GM21515 (cell line): ENCODE results near the gene PNPLA7.
"Not testable (repeated sequence)": the region's sequence is repeated elsewhere in the genome, so short reads cannot be mapped to it uniquely, and the experiment has no call there.

Source experiments
- ATAC-seq: cut with Tn5 transposase; IDR thresholded peaks from one replicate; pipeline ENCODE4 v1.9.1; 2021; ENCODE audit not compliant: unreplicated experiment

Gene PNPLA7

DNA sequence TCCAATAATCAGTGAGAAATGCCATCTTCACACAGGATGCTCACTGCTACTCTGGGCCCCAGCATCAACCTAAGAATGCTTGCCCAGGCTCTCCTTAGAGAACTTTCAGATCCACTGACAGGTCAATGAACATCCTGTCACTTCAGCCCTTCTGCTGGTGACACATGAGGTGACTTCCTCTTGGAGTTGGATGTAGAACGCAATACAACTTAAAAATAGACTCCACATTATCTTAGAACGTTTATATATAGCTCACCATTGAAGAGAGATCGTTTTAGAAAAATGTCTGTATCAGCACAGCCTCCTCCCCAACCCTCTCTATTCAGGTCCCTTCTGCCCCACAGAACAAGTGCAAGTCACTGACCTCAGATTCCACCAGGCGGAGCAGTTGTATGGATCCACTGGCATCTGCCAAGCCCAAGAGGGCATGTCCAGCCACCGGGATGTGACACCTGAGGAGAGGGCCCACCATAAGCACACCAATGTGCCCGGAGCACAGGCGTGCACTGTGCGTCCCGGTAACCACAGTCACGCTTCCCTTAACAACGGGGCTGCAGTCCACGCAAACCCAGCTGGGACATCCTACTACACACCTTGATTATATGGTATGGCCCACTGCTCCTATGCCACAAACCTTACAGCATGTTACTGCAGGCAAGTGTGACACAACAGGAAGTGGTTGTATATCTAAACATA lies 25.7 kb upstream of the PNPLA7 start:
- ATAC-seq: no peak

DNA sequence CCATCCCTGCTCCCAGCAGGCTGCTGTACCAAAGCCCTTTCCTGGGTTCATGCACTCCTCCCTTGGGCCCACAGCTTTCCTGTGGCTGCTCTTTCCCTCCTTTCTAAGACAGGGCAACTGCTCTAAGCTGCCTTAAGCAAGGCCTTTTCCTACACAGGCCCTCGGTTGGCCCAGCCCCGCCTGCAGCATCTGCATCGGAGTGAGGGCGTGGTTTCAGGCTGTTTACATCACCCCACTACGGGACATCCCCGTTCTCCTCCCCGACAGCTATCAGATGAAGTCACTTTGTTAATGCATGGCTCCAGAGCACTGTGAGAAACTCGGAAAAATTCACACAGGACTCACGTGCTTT lies 25.1 kb upstream of the PNPLA7 start:
- no peak for ATAC-seq

DNA sequence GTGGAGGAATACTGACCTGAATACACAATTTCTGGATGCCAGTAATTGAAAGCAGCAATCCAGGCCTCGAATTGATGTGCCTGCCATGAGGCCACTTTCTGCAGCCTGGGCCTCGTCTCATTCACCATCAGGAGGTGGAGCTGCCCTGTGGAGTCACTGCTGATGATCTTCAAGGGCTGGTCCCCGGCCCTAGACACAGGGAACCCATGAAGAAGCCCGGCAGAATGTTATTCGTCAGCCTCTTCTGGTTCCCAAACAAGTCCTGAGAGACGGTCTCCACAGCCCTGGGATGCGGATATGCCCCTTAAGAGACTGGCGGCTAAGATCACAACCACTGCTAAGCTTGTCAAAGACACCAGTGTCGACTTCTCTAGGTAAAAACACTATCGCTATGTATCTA lies 24.0 kb upstream of the PNPLA7 start:
- ATAC-seq: no peak

DNA sequence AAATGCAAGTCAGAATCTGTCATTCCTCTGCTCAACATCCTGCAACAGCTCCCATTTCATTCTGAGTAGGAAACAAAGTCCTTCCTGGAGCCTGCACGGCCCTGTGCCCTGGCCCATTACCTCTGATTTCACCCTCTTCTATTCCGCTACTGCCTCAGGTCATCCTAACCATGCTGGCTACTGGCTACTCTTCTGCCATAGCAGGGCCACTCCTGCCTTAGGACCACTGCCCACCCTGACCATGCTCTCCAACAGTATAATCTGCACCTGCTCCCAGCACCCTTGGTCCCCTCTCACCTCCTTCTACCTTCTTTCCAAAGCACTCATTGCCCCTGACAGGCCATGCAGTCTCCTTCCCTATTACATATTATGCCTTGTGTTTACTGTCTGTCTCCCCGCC lies 20.4 kb upstream of the PNPLA7 start:
- no peak for ATAC-seq

DNA sequence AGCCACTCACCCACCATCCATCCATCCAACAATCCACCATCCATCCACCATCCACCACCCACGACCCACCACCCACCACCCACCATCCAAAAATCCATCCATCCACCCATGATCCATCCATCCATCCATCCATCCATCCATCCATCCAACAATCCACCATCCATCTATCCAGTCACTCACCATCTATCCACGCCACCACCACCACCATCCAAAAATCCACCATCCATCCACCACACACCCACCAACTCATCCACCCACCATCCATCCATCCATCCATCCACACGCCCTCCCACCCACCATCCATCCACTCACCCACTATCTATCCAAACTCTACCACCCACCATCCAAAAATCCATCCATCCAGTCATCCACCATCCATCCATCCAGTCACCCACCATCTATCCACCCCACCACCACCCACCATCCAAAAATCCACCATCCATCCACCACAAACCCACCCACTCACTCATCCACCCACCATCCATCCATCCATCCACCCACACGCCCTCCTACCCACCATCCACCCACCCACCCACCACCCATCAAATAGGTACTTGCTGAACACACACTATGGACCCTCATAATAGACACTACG lies 19.5 kb upstream of the PNPLA7 start:
- ATAC-seq: no peak

DNA sequence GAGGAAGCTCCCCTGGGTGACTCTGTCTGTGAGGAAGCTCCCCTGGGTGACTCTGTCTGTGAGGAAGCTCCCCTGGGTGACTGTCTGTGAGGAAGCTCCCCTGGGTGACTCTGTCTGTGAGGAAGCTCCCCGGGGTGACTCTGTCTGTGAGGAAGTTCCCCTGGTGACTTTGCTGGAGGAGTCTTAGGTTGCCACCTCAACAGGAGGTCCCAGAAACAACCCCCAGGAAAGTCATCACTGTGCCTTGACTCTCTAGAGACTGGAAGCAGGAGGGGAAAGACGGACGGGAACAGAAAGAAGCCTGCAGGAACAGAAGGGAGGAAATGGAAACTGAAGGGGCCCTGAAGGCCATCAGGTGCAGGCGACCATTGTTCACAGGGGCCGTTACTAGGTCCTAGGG lies 18.2 kb upstream of the PNPLA7 start:
- ATAC-seq: not testable (repeated sequence)

DNA sequence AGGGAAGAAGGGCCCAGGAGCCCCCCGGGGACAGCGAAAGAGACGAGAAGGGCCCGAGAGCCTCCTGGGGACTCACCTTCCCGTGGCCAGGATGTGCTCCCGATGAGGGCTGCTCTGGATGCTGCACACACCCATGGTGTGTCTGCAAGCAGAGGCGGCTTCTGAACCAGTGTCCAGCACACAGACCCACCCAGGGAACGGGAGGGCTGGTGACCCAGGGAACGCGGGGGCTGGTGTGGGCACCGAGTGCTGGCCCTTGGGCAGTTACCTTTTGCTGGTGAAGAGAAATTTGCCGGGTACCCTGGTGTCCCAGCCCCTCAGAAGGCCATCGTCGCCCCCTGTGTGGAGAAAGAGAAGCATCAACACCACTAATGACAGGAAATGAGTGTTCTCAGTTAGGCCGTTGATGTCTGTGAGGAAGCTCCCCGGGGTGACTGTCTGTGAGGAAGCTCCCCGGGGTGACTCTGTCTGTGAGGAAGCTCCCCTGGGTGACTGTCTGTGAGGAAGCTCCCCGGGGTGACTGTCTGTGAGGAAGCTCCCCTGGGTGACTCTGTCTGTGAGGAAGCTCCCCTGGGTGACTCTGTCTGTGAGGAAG lies 14.7 kb upstream of the PNPLA7 start:
- ATAC-seq: no peak

DNA sequence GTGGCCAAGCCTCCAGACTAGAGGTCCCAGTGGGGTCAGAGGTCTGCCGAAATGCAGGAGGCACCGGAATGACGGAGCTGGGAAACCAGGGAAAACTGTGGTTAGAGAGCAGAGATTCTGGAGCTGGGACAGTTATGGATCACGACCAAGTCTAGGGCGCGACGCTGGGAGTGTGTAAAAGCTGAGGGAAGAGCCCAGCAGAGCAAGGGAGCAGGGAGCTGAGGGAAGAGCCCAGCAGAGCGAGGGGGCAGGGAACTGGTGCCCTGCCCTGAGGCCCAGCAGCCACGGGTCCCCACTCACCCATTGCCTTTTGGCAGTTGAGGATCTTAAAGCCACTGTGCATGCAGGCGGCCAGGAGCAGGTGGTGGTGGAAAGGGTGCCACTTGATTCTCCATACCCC lies 13.9 kb upstream of the PNPLA7 start:
- ATAC-seq: no peak

DNA sequence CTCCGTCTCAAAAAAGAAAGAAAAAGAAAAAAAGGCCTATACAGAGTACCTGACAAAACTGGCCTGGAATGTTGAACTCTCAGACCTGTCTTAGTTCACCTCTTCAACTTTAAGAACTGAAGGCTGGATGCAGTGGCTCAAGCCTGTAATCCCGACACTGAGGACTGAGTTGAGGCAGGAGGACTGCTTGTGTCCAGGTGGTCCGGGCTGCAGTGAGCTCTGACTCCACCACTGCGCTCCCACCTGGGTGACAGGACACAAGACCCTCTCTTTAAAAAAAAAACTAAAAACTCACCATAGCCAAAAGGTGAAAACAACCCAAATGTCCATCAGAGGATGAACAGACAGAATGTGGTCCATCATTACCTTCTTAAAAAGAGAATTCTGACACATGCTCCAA lies 7.9 kb upstream of the PNPLA7 start:
- ATAC-seq: no peak

DNA sequence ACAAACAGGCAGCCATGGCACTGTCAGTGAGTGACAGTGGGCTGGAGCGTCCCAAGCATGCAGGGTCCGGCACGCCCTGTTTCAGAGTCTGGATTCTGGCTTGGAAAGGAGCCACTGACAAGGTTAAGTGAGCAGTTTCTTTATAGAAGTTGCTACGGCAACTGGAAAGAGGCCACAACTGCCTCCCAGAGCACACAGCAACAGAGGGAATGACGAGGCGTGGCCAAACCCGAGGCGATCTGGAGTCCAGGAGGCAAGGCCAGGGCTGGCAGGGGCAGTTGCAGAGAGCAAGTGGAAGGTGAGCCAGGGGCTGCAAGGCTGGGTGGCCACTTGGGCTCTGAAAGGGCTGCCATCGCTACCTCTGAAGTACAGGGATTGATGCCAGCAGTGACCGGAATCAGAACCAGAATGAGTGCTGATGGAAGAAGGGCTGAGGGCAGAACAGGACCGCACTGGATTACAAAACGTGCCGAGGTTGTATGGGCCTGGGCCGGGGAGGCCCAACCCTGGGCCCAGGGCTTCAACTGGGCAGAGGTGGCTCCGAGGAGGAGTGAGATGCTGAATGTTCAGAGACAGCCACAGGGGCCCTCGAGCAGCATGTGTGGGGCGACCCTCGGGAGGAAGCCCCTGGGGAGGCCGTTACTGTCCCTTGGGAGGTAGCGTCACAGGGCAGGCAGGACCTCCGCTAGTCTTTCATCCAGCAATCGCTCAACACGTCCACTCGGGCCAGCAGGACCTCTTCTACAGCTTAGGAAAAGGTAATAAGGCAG lies 6.1 kb upstream of the PNPLA7 start:
- ATAC-seq: no peak

DNA sequence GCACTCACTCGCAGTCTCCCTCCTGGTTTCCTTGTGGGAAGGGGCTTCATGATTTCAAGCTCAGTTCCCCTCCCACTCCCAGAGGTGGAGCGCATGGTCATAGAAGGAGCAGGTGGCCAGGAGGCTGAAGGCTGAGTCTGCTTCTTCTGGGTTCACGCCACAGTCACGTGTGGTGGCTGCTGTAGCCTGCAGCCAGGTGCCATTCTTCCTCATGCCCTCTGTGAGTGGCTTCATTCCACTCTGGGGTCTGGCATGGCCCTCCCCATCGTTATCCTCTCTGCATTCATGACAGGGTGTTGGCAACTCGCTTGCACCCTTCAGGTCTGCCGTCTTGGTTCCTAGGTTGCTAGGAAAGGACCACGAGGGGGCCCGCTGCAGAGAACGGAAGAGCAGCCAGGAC lies 5.0 kb upstream of the PNPLA7 start:
- ATAC-seq: no peak

DNA sequence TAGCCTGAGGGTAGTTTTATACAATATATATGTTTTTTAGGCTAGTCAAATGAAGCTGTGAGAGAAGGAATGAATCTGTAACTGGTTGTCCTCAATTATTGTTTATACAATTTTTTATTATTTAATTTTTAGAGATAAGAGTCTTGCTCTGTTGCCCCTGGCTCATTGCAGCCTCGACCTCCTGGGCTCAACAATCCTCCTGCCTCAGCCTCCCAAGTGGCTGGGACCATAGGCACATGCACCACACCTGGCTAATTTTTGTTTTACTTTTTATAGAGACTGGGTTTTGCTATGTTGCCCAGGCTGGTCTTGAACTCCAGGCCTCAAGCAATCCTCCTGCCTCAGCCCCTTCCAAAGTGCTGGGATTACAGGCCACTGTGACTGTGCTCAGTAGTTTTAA lies 4.1 kb upstream of the PNPLA7 start:
- ATAC-seq: no peak

DNA sequence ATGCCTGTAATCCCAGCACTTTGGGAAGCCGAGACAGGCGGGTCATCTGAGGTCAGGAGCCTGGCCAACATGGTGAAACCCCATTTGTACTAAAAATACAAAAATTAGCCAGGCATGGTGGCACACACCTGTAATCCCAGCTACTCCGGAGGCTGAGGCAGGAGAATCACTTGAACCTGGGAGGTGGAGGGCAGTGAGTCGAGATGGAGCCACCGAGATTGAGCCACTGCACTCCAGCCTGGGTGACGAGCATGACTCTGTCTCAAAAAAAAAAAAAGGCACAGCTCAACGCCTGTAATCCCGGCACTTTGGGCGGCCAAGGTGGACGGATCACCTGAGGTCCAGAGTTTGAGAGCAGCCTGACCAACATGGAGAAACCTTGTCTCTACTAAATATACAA lies 3.5 kb upstream of the PNPLA7 start:
- not testable (repeated sequence) for ATAC-seq

DNA sequence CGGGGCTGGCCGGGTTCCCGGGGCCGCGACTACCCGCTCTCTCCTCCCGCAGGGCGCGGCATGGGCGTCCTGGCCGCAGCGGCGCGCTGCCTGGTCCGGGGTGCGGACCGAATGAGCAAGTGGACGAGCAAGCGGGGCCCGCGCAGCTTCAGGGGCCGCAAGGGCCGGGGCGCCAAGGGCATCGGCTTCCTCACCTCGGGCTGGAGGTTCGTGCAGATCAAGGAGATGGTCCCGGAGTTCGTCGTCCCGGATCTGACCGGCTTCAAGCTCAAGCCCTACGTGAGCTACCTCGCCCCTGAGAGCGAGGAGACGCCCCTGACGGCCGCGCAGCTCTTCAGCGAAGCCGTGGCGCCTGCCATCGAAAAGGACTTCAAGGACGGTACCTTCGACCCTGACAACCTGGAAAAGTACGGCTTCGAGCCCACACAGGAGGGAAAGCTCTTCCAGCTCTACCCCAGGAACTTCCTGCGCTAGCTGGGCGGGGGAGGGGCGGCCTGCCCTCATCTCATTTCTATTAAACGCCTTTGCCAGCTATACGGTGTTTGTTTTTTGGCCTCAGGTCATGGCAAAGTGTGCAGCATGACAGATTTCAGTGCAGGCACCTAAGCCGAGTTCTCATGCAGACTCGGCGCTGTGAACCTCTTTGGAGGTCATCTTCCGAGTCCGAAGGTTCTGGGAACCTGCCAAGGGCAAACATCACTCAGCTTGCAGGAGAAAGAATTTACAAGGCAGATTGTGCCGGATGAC lies 2.0 kb upstream of the PNPLA7 start:
- peak; percentile 12 for ATAC-seq

DNA sequence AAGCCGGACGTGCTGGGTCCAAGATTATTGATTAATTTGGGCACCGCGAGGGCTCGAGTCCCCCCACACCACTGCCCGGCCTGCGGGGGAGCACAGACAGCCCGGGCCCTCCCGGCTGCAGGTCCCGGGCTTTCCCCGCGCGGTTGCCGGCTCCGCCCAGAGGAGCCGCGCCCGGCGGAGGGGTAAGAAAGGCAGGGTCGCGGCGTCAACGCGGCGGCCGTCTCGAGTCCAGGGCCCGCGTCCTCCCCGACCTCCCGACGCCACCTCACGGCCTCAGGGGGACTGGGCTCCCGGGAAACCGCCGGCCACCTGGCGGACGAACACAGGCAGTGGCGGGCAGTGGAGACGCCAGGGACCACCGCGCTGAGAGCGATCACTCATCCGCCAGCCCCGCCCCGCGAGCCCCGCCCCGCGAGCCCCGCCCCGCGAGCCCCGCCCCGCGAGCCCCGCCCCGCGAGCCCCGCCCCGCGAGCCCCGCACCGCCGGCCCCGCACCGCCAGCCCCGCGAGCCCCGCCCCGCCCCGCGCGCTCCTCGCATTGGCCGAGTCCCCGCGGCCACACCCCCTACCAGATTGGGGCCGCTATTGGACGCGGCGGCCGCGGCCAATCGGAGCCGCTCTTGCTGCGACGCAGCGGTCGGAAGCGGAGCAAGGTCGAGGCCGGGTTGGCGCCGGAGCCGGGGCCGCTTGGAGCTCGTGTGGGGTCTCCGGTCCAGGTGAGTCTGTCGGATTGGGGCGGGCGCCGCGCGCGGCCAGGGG lies 1.2 kb upstream of the PNPLA7 start, which contains the start of gene MRPL41:
MRPL41 (plus strand) TSS at position 616 of the 758 bp plus-strand sequence. CDS start 203 bp downstream, outside the sequence.
- peak; percentile 80 for ATAC-seq

DNA sequence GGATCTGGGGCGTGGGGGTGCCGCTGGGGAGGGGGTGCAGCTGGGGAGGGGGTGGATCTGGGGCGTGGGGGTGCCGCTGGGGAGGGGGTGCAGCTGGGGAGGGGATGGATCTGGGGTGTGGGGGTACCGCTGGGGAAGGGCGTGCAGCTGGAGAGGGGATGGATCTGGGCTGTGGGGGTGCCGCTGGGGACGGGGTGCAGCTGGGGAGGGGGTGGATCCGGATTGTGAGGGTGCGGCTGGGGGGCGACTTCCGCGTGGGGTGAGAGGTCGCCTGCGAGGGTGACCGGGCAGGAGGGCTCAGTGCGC lies 709 bp upstream of the PNPLA7 start:
- ATAC-seq: not testable (repeated sequence)

DNA sequence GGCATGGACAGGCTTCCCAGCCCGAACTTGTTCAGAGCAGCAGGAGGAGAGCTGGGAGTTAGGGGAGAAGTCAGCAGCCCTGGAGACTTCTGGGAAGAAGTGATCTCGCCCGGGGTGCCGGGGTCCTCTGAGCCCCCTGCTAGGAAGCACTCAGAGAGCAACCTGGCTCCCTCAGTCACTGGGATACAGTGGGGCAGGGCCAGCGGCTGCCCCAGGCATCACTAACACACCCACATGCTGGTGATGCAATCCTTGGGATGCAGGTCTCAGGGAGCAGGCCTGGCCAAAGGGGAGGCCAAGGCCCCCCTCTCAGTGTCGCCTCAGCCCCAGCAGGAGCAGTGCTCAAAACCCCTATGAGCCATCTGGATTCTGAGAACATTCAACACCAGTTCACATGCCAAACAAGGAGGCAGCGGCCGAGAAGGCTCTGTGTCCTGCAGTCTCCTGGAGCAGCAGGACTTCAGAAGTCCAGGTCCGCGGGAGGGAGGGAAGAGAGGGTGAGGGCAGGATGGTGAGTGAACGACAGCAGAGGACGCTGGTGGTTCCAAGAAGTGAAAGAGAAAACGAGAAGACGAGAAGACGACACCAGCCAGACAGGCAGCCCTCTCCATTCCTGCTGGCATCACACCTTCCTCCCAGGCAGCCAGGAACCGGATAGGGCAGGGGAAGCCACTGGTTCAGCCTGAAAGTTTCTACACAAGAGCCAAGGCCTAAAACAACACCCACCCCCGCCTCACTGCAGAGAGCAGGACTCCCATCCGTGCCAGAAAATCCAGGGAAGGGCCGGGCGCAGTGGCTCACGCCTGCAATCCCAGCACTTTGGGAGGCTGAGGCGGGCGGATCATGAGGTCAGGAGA lies 2.3 kb downstream of the PNPLA7 start:
- no peak for ATAC-seq

DNA sequence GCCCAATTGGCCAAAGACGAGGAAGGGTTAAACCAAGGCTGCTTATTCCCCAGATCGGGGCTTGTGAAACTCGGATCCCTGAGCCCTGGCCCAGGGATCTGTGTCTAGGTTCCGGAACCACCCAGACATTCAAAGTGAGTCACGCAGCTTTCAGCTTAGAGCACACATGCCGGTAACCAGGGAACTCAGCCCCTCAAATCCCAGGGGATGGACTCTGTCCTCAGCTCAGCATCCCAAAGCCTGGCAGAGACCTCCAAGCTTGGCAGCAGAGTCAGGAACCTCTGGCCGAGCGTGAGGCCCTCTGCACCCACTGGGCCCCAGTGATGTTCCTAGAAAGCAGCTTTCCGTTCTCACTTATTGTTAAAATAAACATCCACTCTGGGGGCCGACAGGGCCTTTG lies 5.1 kb downstream of the PNPLA7 start:
- ATAC-seq: no peak

DNA sequence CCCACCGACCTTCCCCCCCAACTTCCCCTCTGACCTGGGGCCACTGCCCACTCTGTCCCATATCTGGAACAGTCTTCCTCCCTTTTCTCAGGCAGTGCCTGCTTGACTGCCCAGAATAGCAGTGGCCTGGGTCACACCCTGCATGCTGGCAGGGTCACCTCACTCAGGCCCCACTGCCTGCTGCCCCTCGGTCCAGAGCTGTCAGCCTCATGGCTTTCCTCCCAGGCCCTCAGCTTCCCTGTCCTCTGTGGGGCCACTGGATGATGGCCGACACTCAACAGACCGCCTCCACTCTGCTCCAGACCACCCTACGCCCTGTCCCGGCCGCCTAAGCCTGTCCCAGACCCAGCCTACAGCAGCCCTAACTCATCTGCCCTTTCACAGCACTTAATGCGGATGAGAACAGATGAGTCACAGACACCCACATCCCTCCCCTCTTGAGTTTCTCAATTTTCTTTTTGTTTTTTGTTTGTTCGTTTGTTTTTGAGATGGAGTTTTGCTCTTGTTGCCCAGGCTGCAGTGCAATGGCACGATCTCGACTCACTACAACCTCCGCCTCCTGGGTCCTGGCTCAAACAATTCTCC lies 5.9 kb downstream of the PNPLA7 start:
- no peak for ATAC-seq
